CD4-positive, alpha-beta T cell treated with Interleukin-2 at 100 ng/mL for 4 hours (primary cell): ENCODE results near the gene SIPA1.
A peak's percentile ranks its signal among the peaks of the same experiment; 100 is the strongest.
"Not testable (repeated sequence)": the region's sequence is repeated elsewhere in the genome, so short reads cannot be mapped to it uniquely, and the experiment has no call there.

Experiments used
- DNase-seq: peaks from one replicate; pipeline ENCODE4 v3.0.0-alpha.2; 2020; ENCODE audit warnings: low spot score

SIPA1 gene

GRCh38 chr11:65623852-65624616 lies 13.9 kb upstream of the SIPA1 start:
- no peak for DNase-seq

- DNase-seq: no peak
These were observed 12.8 kb upstream of the SIPA1 start for GRCh38 chr11:65624931-65625627.

GRCh38 chr11:65625628-65626342 lies 12.1 kb upstream of the SIPA1 start:
- peak; percentile 60 for DNase-seq

- DNase-seq: no peak
These were observed 10.7 kb upstream of the SIPA1 start for GRCh38 chr11:65627202-65627601.

- no peak for DNase-seq
These were observed 8.3 kb upstream of the SIPA1 start for GRCh38 chr11:65629579-65629978.

- DNase-seq: no peak
These were observed 7.7 kb upstream of the SIPA1 start for GRCh38 chr11:65630215-65630614.

GRCh38 chr11:65633390-65634108 lies 4.4 kb upstream of the SIPA1 start:
- DNase-seq: no peak

GRCh38 chr11:65634109-65634436 lies 3.8 kb upstream of the SIPA1 start:
- no peak for DNase-seq

- no peak for DNase-seq
These were observed 3.5 kb upstream of the SIPA1 start for GRCh38 chr11:65634440-65634839.

- DNase-seq: no peak
These were observed 2.8 kb upstream of the SIPA1 start for GRCh38 chr11:65634905-65635731.

- no peak for DNase-seq
These were observed 1.5 kb upstream of the SIPA1 start for GRCh38 chr11:65636108-65637031.

GRCh38 chr11:65637032-65637557 lies 806 bp upstream of the SIPA1 start:
- DNase-seq: no peak

- not testable (repeated sequence) for DNase-seq
These were observed 1.3 kb downstream of the SIPA1 start for GRCh38 chr11:65639228-65639597.

GRCh38 chr11:65639623-65640482 lies 2.0 kb downstream of the SIPA1 start:
- DNase-seq: peak; percentile 66

- DNase-seq: peak; percentile 30
These were observed 2.8 kb downstream of the SIPA1 start for GRCh38 chr11:65640483-65641296.

GRCh38 chr11:65641297-65642013 lies 3.6 kb downstream of the SIPA1 start:
- no peak for DNase-seq

- no peak for DNase-seq
These were observed 4.2 kb downstream of the SIPA1 start for GRCh38 chr11:65642014-65642671.
